ENCODE data around the gene EREG.

DNA sequence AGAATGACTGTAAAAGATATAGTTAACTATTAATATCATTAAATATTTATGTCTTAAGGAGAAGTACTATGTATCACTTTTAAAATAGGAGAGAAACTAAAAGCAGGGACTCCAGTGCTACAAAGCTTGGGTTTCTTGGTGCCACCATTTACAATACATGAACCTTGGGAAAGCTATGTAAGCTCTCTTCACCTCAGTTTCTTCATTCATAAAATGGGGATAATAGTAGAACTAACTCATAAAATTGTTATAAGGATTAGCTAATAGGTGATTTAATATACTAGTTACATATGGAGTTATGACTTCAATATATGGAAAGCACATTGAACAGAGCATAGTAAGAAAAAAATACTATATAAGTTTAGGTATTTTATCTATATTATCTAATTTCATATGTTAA is 33.0 kb upstream of the EREG start:
- TF ChIP-seq, protein P1, sequence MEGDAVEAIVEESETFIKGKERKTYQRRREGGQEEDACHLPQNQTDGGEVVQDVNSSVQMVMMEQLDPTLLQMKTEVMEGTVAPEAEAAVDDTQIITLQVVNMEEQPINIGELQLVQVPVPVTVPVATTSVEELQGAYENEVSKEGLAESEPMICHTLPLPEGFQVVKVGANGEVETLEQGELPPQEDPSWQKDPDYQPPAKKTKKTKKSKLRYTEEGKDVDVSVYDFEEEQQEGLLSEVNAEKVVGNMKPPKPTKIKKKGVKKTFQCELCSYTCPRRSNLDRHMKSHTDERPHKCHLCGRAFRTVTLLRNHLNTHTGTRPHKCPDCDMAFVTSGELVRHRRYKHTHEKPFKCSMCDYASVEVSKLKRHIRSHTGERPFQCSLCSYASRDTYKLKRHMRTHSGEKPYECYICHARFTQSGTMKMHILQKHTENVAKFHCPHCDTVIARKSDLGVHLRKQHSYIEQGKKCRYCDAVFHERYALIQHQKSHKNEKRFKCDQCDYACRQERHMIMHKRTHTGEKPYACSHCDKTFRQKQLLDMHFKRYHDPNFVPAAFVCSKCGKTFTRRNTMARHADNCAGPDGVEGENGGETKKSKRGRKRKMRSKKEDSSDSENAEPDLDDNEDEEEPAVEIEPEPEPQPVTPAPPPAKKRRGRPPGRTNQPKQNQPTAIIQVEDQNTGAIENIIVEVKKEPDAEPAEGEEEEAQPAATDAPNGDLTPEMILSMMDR (IDR thresholded peaks at IDR 0.05), result no peak
- no peak for TF ChIP-seq POLR2A (IDR thresholded peaks at IDR 0.05)

Measured in esophagus squamous epithelium (tissue), 4 donors.